ENCODE measurements around the gene UBE2L6.

GRCh38 chr11:57560146-57560545 is 7.3 kb downstream of the UBE2L6 start:
- TF ChIP-seq GATA3 (IDR thresholded peaks at IDR 0.05; ENCODE audit: low read depth, low read length) (no peak), GATA2 (IDR thresholded peaks at IDR 0.05; ENCODE audit: low read depth, low read length) (no peak)
